ENCODE measurements around the gene NAALADL2. TPM values are rescaled to one million over a fixed set of nuclear protein-coding genes. Genes with fewer than 3 reads are reported as not detected.

The NAALADL2 gene
- total and polyA plus RNA-seq, 2 of the 4 experiments (the other 2 are of a cell fraction) = 3.8 to 19.2 TPM

GRCh38 chr3:175247629-175248028 lies 388.5 kb downstream of the NAALADL2 start:
- no peak overlapping the region for H2BK5ac ChIP-seq (ENCODE audit: low read depth, low read length, poor library complexity, severe bottlenecking)
- no peak overlapping the region for H3K4me2 ChIP-seq (ENCODE audit: low read depth, low read length)
- H2AK5ac ChIP-seq (ENCODE audit: low read depth, low read length) = no peak overlapping the region
- WGBS, 2 experiments (ENCODE audit: extremely low coverage in 2 of 2, insufficient read length in 1 of 2) = no CpG with 5 or more reads among the region's 1 CpG
- no peaks in the 10 kb centered on the region for H4K20me1 ChIP-seq (ENCODE audit: insufficient read depth, low read length)
- dilution Hi-C loops (cut with HindIII; ENCODE audit: low sequenced_read_pairs, unreplicated experiment) = no loop called here
- ATAC-seq (ENCODE audit: low read depth) = no peak
- no peak overlapping the region for H4K5ac ChIP-seq (ENCODE audit: low read depth, low read length)
- no peak overlapping the region for H3K14ac ChIP-seq (replicated peaks; ENCODE audit: low read depth, low read length)
- DNase-seq = no peak
- H3K9ac ChIP-seq (ENCODE audit: low read depth, low read length) = no peak overlapping the region
- H4K91ac ChIP-seq (ENCODE audit: insufficient read depth, low read depth, low read length) = no peak overlapping the region
- in situ Hi-C loops (cut with MboI; ENCODE audit: low sequenced_read_pairs) = no loop called here
- H2BK20ac ChIP-seq (ENCODE audit: low read depth, low read length) = no peak overlapping the region
- H4K8ac ChIP-seq (ENCODE audit: low read depth in 2 of 2, low read length in 2 of 2) = no peak overlapping the region
- no peaks in the 10 kb centered on the region for H3K4me1 ChIP-seq (ENCODE audit: control insufficient read depth, insufficient read depth, low read length)
- H2AFZ ChIP-seq (replicated peaks; ENCODE audit: low read length, poor library complexity) = no peak overlapping the region
- CTCF ChIA-PET = no interaction called here
- no peak overlapping the region for H2BK15ac ChIP-seq (ENCODE audit: low read depth, low read length)
- no peaks in the 10 kb centered on the region for H3K9me3 ChIP-seq (ENCODE audit: control insufficient read depth, insufficient read depth, low read length)
- no peaks in the 10 kb centered on the region for H3K27me3 ChIP-seq (ENCODE audit: control insufficient read depth, insufficient read depth, low read length)
- no peak overlapping the region for H3K23ac ChIP-seq (ENCODE audit: low read depth, low read length)
- POLR2A ChIA-PET (ENCODE audit: unreplicated experiment) = no interaction called here
- no peaks in the 10 kb centered on the region for H3K36me3 ChIP-seq (ENCODE audit: control insufficient read depth, insufficient read depth, low read length)
- no peaks in the 10 kb centered on the region for H3K79me1 ChIP-seq (ENCODE audit: low read depth in 1 of 2, low read length in 2 of 2)
- no peak overlapping the region for H3K56ac ChIP-seq (ENCODE audit: extremely low read depth, insufficient read depth, low read length)
- H3K27ac ChIP-seq (ENCODE audit: insufficient read depth, low read length) = no peak overlapping the region
- TF ChIP-seq RAD21 (IDR thresholded peaks at IDR 0.05; ENCODE audit: low read length) (no peak), MAFK (IDR thresholded peaks at IDR 0.05; ENCODE audit: low read depth, low read length) (no peak), SMC3 (IDR thresholded peaks at IDR 0.05; ENCODE audit: low read depth, low read length) (no peak), MXI1 (IDR thresholded peaks at IDR 0.05; ENCODE audit: borderline replicate concordance, low read depth, low read length) (no peak), RFX5 (IDR thresholded peaks at IDR 0.05; ENCODE audit: low read depth, low read length) (no peak), NFE2L2 (IDR thresholded peaks at IDR 0.05; ENCODE audit: low read depth, low read length) (no peak), POLR2A (IDR thresholded peaks at IDR 0.05; ENCODE audit: low read depth, low read length) (no peak), RCOR1 (IDR thresholded peaks at IDR 0.05; ENCODE audit: insufficient replicate concordance, low read length) (no peak), MAZ (IDR thresholded peaks at IDR 0.05; ENCODE audit: borderline replicate concordance, low read depth, low read length) (no peak), BHLHE40 (IDR thresholded peaks at IDR 0.05; ENCODE audit: low read depth, low read length) (no peak), FOS (IDR thresholded peaks at IDR 0.05; ENCODE audit: low read depth, low read length) (no peak), CHD1 (IDR thresholded peaks at IDR 0.05; ENCODE audit: low read depth, low read length) (no peak), CEBPB (IDR thresholded peaks at IDR 0.05; ENCODE audit: low read depth, low read length) (no peak), ELK1 (IDR thresholded peaks at IDR 0.05; ENCODE audit: borderline replicate concordance, low read depth, low read length) (no peak)
- TF ChIP-seq, protein P1, sequence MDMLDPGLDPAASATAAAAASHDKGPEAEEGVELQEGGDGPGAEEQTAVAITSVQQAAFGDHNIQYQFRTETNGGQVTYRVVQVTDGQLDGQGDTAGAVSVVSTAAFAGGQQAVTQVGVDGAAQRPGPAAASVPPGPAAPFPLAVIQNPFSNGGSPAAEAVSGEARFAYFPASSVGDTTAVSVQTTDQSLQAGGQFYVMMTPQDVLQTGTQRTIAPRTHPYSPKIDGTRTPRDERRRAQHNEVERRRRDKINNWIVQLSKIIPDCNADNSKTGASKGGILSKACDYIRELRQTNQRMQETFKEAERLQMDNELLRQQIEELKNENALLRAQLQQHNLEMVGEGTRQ (IDR thresholded peaks at IDR 0.05; ENCODE audit: low read depth, low read length) = no peak
- no peak overlapping the region for H3K4ac ChIP-seq (ENCODE audit: low read depth, low read length)
- no TSS peak for BruUV-seq (replicated peaks)
- intact Hi-C loops (cut with micrococcal nuclease) = no loop called here
- H3K4me3 ChIP-seq (ENCODE audit: insufficient read depth, low read depth, low read length) = no peak overlapping the region
- no peak overlapping the region for H2BK120ac ChIP-seq (ENCODE audit: low read depth, low read length)
- no peak overlapping the region for H2AK9ac ChIP-seq (replicated peaks; ENCODE audit: low read depth, low read length, poor library complexity)
- no peaks in the 10 kb centered on the region for H3K9me1 ChIP-seq (ENCODE audit: insufficient read depth, low read length)
- H3K18ac ChIP-seq (ENCODE audit: low read depth, low read length) = no peak overlapping the region

Measured in IMR-90 (cell line).